Left colon (tissue), 2 donors: ENCODE measurements around the gene SHD. TPM values are rescaled to one million over a fixed set of nuclear protein-coding genes. Genes with fewer than 3 reads are reported as not detected.
"Not testable (repeated sequence)": the region's sequence is repeated elsewhere in the genome, so short reads cannot be mapped to it uniquely, and the experiment has no call there.

Experiments used
- ATAC-seq: fragments of 200-7000 bp; cut with Tn5 transposase; one replicate; pipeline ENCODE4 v1.9.1; 2020; ENCODE audit warnings: mild to moderate bottlenecking, moderate library complexity
- DNase-seq, 2 donors: peaks; one replicate each; pipeline ENCODE4 v3.0.0-alpha.2; 2020
- intact Hi-C, 2 donors: fragments of 100-400 bp; cut with DNase I in 1 of 2; cut with micrococcal nuclease in 1 of 2; formaldehyde crosslinking; loops; one replicate each; pipeline versions ENCODE4 v1.11.2 to v1.14.0; 2022; cut with DNase I, micrococcal nuclease
- long read RNA-seq: library from polyadenylated mRNA; unstranded; transcript quantifications from one replicate; pipeline ENCODE4 v2.0.0, GENCODE V29; 2021
- total RNA-seq, 2 donors: library from RNA; stranded (reverse); fragmentation: NEBNext Ultra II Directional; extraction: Animal tissue kit (Norgen Biotek cat#: 25700); gene quantifications; one replicate each; pipeline ENCODE4 v1.2.1, GENCODE V29; 2021
- donor health status: DM: no; HTN: no; CAD: no.
- donor health status: DM: yes; HTN: yes; CAD: no.

The SHD gene, protein sequence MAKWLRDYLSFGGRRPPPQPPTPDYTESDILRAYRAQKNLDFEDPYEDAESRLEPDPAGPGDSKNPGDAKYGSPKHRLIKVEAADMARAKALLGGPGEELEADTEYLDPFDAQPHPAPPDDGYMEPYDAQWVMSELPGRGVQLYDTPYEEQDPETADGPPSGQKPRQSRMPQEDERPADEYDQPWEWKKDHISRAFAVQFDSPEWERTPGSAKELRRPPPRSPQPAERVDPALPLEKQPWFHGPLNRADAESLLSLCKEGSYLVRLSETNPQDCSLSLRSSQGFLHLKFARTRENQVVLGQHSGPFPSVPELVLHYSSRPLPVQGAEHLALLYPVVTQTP
- total RNA-seq: 10 to 100 TPM; 23.6 to 25.0 TPM
- long read RNA-seq, partial matches to known transcripts: 15 of 17 reads
- long read RNA-seq, other reads (novel, unspliced or antisense): 1 of 17 reads

DNA sequence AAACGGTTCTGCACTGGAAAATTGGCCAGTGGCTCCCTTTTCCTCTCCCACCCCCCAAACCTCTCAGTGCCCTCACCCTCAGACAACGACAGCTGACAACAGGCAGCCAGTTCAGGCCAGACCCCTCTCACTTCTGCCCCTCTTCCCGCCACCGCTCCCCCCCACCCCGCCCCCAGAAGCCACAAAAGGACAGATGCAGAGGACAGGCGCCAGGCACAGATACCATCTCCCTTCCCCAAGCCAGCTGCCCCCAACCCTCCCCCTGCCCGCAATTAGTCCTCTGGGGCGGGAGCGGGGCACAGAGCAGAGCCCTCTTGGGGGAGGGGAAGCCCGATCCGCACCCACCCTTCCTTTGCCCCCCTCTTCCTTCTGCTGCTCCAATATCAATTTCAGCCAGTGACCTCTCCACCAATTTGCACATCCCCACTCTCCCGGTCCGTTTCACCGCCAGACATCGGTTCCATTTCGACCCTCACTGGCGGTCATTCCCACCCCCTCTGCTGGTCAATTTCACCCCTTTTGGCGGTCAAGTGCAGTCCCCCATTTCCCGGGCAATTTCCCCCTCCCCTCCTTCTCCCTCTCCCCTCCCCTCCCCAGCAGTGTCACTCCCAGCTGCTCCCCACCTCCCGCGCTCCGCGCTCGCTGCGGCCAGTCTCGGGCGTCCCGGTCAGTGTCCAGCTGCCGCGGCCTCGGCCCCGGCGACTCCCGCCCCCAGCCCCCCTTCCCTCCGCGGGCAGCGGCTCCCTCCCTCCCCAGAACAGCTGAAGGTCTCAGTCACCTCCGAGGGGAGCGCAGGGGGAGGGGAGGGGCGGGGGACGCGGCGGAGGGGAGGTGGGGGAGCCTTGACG, at the start of gene SHD:
Gene SHD, plus strand, starts transcription at position 848 of the 848 bp plus-strand sequence. CDS start 798 bp downstream, outside the sequence.
- ATAC-seq (no peak), DNase-seq (no peak)
- intact Hi-C loops: no loop called here

DNA sequence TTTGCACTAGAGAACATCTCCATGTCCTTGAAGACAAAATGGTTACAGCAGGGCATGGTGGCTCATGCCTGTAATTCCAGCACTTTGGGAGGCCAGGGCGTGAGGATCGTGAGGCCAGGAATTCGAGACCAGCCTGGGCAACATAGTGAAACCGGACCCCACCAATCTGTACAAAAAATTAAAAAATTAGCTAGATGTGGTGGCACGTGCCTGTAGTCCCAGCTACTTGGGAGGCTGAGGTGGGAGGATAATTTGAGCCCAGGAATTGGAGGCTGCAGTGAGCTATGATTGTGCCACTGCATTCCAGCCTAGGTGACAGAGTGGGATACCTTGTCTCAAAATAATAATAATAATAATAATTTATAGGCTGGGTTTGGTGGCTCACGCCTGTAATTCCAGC, 48.8 kb upstream of the SHD start:
- ATAC-seq, DNase-seq, intact Hi-C loops: not testable (repeated sequence)

DNA sequence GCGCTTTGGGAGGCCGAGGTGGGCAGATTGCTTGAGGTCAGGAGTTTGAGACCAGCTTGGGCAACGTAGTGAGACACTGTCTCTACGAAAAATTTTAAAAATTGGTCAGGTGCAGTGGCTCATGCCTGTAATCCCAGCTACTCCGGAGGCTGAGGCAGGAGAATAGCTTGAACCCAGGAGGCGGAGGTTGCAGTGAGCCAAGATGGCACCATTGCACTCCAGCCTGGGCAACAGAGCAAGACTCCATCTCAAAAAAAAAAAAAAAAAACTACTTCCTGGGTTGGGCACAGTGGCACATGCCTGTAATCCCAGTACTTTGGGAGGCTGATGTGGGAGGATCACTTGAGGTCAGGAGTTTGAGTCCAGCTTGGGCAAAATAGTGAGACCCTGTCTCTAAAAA, 47.5 kb upstream of the SHD start:
- DNase-seq, ATAC-seq, intact Hi-C loops: not testable (repeated sequence)

DNA sequence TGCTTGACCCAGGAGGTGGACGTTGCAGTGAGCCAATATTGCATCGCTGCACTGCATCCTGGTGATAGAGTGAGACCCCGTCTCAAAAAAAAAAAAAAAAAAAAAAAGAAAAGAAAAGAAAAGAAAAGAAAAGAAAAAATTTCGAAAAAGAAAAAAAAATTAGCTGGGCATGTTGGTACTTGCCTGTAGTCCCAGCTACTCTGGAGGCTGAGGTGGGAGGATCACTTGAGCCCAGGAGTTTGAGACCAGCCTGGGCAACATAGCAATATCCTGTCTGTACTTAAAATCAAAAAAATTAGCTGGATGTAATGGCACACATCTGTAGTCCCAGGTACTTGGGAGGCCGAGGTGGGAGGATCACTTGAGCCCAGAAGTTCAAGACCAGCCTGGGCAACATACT, 46.9 kb upstream of the SHD start:
- ATAC-seq, intact Hi-C loops, DNase-seq: not testable (repeated sequence)

DNA sequence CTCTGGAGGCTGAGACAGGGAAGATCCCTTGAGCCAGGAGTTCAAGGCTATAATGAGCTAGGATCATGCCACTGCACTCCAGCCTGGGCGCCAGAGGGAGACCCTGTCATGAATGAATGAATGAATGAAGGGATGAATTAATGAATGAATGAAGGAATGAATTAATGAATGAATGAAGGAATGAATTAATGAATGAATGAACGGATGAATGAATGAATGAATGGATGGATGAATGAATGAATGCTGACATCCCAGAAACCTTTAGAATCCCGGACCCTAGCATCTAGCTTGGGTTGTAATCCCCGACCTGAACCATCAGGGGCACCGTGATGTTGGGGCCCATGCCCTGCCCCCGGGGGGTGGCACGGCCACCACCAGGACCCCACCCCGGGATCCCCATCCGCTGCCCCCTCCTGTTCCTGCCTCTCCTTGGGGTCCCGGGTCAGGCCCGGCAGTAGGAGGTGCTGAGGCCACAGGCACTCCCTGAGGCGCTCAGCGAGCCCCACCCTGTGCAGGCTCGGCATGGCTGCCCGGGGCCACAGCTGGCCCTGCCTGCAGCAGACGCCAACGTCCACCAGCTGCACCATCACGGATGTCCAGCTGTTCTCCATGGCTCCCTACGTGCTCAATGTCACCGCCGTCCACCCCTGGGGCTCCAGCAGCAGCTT, 46.3 kb upstream of the SHD start:
- DNase-seq: no peak
- intact Hi-C loops: no loop called here
- ATAC-seq: peak; percentile 57

DNA sequence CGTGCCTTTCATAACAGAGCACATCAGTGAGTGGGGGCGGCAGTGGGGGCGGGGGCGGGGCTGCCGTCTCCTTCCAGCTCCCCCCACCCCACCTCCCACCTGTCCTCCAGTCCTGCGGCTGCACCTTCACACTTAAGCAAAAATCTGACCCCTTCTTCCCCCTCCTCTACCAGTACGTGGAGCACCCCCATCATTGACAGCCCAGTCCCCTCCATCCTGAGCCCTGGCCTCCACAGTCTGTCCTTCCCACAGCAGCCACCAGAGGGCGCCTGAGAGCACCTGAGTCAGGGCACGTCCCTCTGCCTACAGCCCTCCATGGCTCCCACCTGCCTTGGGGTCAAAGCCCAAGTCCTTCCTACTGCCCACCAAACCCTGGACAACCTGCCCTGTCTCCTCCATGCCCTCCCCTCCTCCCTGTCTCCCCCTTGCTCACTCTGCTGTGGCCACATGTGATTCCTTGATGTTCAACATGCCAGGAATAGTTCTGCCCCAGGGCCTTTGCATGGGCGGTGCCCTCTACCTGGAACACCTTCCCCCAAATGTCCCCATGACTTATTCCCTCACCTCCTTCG, 45.7 kb upstream of the SHD start:
- intact Hi-C loops: no loop called here
- ATAC-seq (peak; percentile 70), DNase-seq (peak in 1 of 2 donors; percentile 66)

DNA sequence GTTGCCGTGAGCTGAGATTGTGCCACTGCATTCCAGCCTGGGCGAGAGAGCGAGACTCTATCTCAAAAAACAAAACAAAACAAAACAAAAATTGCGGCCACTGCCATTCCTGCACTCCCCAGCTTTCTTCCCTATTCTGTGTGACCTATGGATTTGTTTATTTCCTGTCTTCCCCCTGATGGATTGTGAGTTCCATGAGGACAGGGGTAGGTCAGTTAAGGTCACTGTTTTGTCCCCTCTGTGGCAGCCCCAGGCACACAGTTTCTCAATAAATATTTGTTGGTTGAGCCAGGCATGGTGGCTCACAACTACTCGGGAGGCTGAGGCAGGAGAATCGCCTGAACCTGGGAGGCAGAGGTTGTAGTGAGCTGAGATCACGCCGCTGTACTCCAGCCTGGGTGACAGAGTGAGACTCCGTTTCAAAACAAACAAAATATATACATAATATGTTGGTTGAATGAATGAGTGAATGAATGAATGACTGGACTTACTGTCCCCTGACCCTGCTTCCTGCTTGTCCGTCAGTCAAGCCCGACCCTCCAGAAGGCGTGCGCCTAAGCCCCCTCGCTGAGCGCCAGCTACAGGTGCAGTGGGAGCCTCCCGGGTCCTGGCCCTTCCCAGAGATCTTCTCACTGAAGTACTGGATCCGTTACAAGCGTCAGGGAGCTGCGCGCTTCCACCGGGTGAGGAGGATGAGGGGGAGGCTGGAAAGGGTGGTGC, 44.8 kb upstream of the SHD start:
- ATAC-seq (no peak), DNase-seq (no peak)
- intact Hi-C loops: no loop called here

DNA sequence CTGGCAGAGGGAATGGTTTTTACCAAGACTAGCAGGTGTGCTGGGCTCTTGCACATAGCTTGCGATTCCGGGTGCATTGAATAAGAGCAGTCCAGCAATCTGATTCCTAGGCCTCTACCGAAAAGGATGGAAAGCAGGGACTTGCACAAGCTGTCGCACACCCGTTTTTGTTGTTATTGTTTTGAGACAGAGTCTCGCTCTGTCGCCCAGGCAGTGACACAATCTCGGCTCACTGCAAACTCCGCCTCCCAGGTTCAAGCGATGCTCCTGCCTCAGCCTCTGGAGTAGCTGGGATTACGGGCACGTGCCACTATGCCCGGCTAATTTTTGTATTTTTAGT, 44.2 kb upstream of the SHD start:
- ATAC-seq (no peak), DNase-seq (no peak)
- intact Hi-C loops: no loop called here

DNA sequence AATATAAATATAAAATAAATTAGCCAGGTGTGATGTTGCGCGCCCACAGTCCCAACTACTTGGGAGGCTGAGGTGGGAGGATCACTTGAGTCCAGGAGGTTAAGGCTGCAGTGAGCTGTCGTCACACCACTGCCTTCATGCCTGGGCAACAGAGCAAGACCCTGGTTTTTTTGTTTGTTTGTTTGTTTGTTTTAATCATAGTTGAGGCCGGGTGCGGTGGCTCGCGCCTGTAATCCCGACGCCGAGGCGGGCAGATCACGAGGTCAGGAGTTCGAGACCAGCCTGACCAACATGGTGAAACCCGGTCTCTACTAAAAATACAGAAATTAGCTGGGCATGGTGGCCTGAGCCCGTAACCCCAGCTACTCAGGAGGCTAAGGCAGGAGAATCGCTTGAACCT, 41.6 kb upstream of the SHD start:
- intact Hi-C loops, ATAC-seq, DNase-seq: not testable (repeated sequence)

DNA sequence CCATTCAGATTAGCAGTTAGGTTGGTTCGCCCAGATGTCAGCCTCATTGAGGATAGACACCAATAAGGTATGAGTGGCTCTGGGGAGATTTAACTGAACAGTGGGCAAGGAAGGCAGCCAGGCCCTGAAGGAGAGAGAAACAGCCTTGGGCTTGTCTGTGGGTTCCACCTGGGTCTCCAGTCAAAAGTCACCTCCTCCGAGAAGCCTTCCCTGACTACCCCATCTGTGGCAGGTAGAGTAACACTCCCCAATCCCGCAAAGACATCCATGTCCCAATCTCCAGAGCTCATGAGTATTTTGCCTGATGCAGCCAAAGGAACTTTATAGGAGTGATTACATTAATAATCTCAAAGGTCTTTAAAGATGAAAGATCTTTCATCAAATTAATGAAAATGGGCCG, 40.2 kb upstream of the SHD start:
- DNase-seq (no peak), ATAC-seq (no peak)
- intact Hi-C loops: no loop called here

DNA sequence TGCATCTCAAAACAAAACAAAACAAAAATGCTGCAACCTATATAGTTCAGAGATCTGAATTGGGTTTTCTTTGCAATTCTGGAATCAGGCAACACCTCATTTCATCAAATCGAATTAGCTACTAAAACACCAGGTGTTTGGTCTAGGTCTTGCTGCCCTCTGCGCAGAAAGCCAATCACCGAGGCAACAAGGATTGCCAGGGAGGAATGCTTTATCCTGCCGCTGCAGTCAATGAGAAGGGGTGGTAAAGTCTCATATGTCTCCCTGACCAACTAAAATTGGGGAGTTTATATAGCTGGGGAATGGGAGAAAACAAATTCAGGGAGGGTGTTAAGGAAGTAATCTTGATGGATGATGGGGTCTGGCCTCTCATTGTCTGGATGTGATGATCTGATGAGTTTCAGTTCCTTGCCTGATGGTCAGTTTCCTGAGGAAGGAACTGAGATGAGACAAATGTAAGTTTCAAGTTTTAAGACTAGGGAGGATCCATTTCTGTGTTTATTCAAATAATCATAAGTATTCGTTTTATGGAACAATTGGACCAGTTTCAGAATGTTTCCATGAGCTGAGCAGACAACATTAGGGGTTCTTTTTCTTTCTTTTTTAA, 37.1 kb upstream of the SHD start:
- intact Hi-C loops: no loop called here
- ATAC-seq: no peak
- no peak for DNase-seq

DNA sequence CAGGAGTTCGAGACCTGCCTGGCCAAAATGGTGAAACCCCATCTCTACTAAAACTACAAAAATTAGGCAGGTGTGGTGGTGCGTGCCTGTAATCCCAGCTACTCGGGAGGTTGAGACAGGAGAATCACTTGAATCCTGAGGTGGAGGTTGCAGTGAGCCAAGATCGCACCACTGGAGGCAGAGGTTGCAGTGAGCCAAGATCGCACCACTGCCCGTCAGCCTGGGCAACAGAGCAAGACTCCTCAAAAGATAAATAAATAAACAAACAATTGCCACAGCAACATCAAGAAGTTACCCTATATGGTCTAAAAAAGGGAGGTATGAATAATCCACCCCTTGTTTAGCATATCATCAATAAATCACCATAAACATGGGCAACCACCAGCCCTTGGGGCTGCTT, 33.1 kb upstream of the SHD start:
- ATAC-seq, intact Hi-C loops, DNase-seq: not testable (repeated sequence)

DNA sequence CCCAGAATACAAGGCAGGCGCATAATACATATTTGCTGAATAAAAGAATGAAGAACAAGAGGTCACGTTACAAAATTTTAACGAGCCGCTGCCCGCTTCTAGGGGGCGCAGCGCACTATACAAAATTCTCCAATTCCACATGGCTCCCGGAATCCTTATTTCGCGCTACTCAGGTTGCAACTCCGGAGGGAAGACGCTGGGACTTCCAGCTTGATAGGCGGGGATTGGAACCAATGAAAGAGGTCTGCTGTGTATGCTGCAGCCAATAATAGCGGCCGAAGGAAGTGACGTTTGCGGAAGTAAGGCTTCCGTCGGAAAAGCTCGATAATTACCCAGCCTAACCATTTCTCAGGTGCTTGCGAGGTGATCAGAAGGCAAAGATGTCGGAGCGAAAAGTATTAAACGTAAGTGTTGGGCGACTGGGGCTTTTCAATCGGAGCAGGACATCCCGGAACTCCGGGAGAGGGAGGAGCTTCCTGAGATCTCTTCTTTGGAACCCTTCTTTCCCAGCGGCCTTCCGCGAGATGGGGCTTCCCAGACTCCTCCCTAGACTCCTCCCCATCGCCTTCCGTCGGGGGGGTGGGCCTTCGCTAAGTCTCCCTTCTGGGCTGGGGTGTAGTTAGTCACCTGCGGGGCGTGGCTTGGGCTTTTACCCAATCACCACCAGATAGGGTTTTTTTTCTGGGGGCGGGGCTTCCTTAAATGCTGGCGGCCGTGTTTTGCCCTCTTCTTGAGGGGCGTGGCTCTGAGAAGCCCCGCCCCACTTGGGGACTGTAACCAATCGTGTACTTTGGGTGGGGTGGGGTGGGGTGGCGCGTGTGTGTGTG, 32.1 kb upstream of the SHD start, which contains the start of gene YJU2:
Gene YJU2, plus strand, starts transcription at position 314 of the 827 bp plus-strand sequence. Its CDS starts 67 bp downstream, at position 381.
- intact Hi-C loops: no loop called here
- DNase-seq: peak; percentile 100
- ATAC-seq: peak; percentile 97

DNA sequence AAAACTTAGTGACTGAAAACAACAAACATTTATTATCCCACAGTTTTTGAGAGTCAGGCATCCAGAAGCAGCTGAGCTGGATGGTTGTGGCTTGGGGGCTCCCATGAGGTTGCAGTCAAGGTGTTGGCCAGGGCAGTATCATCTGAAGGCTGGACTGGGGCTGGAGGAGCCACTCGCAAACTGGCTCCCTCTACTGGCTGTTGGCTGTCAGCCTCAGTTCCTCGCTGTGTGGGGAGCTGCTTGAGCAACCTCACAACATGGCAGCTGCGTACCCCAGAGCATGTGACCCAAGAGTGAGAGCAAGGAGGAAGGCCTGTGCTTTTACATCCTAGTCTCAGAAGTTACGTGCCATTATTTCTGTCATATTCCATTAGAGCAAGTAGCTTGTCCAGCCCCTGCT, 22.5 kb upstream of the SHD start:
- DNase-seq (no peak), ATAC-seq (no peak)
- intact Hi-C loops: no loop called here

DNA sequence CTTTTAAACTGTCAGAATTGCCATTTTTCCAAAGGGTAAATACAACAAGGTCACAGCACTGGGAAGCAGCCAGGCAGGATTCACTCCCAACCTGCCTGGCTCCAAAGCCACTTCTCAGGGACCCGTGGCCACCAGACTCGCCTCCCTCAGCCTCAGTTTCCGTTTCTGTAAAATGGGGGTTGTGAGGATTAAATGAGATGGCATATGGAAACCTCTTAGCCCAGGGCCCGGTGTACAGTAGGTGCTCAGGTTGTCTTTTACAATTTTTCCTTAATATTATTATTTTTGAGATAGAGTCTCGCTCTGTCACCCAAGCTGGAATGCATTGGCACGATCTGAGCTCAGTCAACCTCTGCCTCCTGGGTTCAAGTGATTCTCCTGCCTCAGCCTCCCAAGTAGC, 22.0 kb upstream of the SHD start:
- ATAC-seq (no peak), DNase-seq (no peak)
- intact Hi-C loops: no loop called here

DNA sequence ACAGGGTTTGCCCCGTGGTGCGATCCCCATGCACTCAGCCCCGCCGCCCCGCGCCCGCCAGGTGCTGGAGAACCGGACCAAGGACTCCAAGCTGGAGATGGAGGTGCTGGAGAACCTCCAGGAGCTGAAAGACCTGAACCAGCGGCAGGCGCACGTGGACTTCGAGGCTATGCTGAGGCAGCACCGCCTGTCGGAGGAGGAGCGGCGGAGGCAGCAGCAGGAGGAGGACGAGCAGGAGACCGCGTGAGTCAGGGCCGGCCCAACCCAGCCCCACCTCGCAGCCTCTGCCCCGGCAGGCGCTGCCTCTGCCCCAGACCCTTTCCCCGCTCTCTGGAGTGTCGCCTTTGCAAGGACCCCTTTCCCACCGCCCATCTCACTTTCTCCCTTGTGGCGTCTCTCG, 20.9 kb upstream of the SHD start:
- DNase-seq (no peak), ATAC-seq (no peak)
- intact Hi-C loops: no loop called here

DNA sequence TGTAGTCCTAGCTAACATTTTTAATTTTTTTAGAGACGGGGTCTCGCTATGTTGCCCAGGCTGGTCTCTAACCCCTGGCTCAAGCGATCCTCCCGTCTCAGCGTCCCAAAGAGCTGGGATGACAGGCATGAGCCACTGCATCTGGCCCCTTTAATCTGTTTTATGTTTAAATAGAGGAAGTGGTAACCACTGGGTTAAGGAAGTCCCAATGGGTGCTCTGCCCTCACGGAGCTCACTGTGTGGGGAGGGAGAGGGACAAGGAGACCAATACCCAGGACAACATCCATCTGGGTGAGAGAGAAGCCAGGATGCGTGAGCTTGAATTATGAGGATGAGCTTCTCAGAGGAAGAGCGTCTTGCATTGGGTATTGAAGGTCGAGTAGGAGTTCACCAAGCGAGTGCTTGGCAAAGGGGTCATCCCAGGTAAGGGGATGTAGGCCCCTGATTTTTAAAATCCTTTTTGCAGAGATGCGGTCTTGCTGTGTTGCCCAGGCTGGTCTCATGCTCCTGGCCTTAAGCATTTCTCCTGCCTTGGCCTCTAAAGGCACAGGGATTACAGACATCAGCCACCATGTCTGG, 18.4 kb upstream of the SHD start:
- no peak for ATAC-seq
- DNase-seq: no peak
- intact Hi-C loops: no loop called here
